Naive B cell (primary cell): ENCODE measurements around the gene ATP10B. TPM values are rescaled to one million over a fixed set of nuclear protein-coding genes. Genes with fewer than 3 reads are reported as not detected.

Source experiments
- ATAC-seq, 2 donors: fragments of 150-1000 bp; cut with Tn5 transposase; 2 replicates each; pipeline ENCODE4 v1.10.0; 2021; ENCODE audit warnings: low read depth in 2 of 2, mild to moderate bottlenecking in 2 of 2, moderate library complexity in 2 of 2
- DNase-seq: peaks from one replicate; pipeline ENCODE4 v3.0.0; 2022
- H3K27ac Mint-ChIP-seq, 6 donors: one replicate each; pipeline ENCODE4 v1.8.0; 2020 to 2022; ENCODE audit warnings: mild to moderate bottlenecking in 6 of 6, mixed read lengths in 6 of 6, moderate library complexity in 5 of 6, inconsistent platforms in 2 of 6
- H3K27me3 Mint-ChIP-seq, 3 donors: one replicate each; pipeline ENCODE4 v1.8.0; 2021 to 2022; ENCODE audit warnings: mixed read lengths in 3 of 3, mild to moderate bottlenecking in 1 of 3
- H3K36me3 Mint-ChIP-seq, 2 donors: one replicate each; pipeline ENCODE4 v1.8.0; 2020 to 2022; ENCODE audit warnings: mixed read lengths in 2 of 2, inconsistent platforms in 1 of 2, mild to moderate bottlenecking in 1 of 2
- H3K4me1 Mint-ChIP-seq, 3 donors: one replicate each; pipeline ENCODE4 v1.8.0; 2020 to 2022; ENCODE audit warnings: mixed read lengths in 3 of 3, inconsistent platforms in 1 of 3, mild to moderate bottlenecking in 1 of 3, moderate library complexity in 1 of 3
- H3K4me3 Mint-ChIP-seq, 8 donors: one replicate each; pipeline ENCODE4 v1.8.0; 2020 to 2022; ENCODE audit warnings: mild to moderate bottlenecking in 8 of 8, mixed read lengths in 8 of 8, moderate library complexity in 8 of 8, inconsistent platforms in 2 of 8
- H3K9me3 Mint-ChIP-seq, 7 donors: one replicate each; pipeline ENCODE4 v1.8.0; 2020 to 2022; ENCODE audit warnings: mixed read lengths in 7 of 7, mild to moderate bottlenecking in 5 of 7, inconsistent platforms in 2 of 7, moderate library complexity in 1 of 7
- polyA plus RNA-seq, 6 donors: library from polyadenylated mRNA; unstranded; fragments of 300-500 nt; fragmentation: Illumina TruSeq; gene quantifications; one replicate each; pipeline ENCODE4 v1.2.3, GENCODE V29; 2021; ENCODE audit warnings: low read depth in 6 of 6

ATP10B gene
- polyA plus RNA-seq, 6 donors from 2014 or later = not detected

GRCh38 chr5:160620401-160620800, 231.6 kb downstream of the ATP10B start:
- no peak overlapping the region for H3K27ac Mint-ChIP-seq
- H3K9me3 Mint-ChIP-seq = peaks cover 0 to 4% (median 0%) of the 10 kb centered on the region in 7 donors
- no peaks in the 10 kb centered on the region for H3K4me1 Mint-ChIP-seq
- H3K4me3 Mint-ChIP-seq = no peak overlapping the region
- no peaks in the 10 kb centered on the region for H3K36me3 Mint-ChIP-seq
- DNase-seq (no peak), ATAC-seq (no peak)
- peaks cover 7 to 20% (median 9%) of the 10 kb centered on the region in 3 donors for H3K27me3 Mint-ChIP-seq

- ATAC-seq = no peak
- no peak overlapping the region for H3K27ac Mint-ChIP-seq
- no peaks in the 10 kb centered on the region for H3K36me3 Mint-ChIP-seq
- no peaks in the 10 kb centered on the region for H3K4me1 Mint-ChIP-seq
- H3K4me3 Mint-ChIP-seq = no peak overlapping the region
- H3K27me3 Mint-ChIP-seq = peaks cover 7 to 16% (median 9%) of the 10 kb centered on the region in 3 donors
- no peak for DNase-seq
- H3K9me3 Mint-ChIP-seq = peaks cover 0 to 4% (median 0%) of the 10 kb centered on the region in 7 donors
Measured at GRCh38 chr5:160619381-160619780, 232.6 kb downstream of the ATP10B start.

- Mint-ChIP-seq H3K9me3 (peaks cover 0 to 4% (median 0%) of the 10 kb centered on the region in 7 donors), H3K4me3 (no peak overlapping the region), H3K4me1 (no peaks in the 10 kb centered on the region), H3K27ac (no peak overlapping the region), H3K36me3 (no peaks in the 10 kb centered on the region), H3K27me3 (peaks cover 7 to 14% (median 9%) of the 10 kb centered on the region in 3 donors)
- ATAC-seq (no peak), DNase-seq (no peak)
Measured at GRCh38 chr5:160618286-160618685, 233.7 kb downstream of the ATP10B start.

GRCh38 chr5:160616712-160617497, 235.1 kb downstream of the ATP10B start:
- no peak overlapping the region for H3K27ac Mint-ChIP-seq
- DNase-seq (no peak), ATAC-seq (no peak)
- H3K36me3 Mint-ChIP-seq = no peaks in the 10 kb centered on the region
- H3K4me1 Mint-ChIP-seq = no peaks in the 10 kb centered on the region
- no peaks in the 10 kb centered on the region for H3K9me3 Mint-ChIP-seq
- peaks cover 4 to 7% (median 7%) of the 10 kb centered on the region in 3 donors for H3K27me3 Mint-ChIP-seq
- no peak overlapping the region for H3K4me3 Mint-ChIP-seq

- Mint-ChIP-seq H3K4me1 (no peaks in the 10 kb centered on the region), H3K27me3 (peaks cover 0 to 8% (median 7%) of the 10 kb centered on the region in 3 donors), H3K9me3 (peaks cover 0 to 4% (median 0%) of the 10 kb centered on the region in 7 donors), H3K4me3 (no peak overlapping the region), H3K36me3 (no peaks in the 10 kb centered on the region), H3K27ac (peak overlapping the region in 2 of 6 donors; percentile 47 to 71)
- no peak for DNase-seq
- no peak for ATAC-seq
Measured at GRCh38 chr5:160614136-160614535, 237.9 kb downstream of the ATP10B start.

- no peaks in the 10 kb centered on the region for H3K36me3 Mint-ChIP-seq
- no peak overlapping the region for H3K27ac Mint-ChIP-seq
- H3K4me1 Mint-ChIP-seq = no peaks in the 10 kb centered on the region
- no peak overlapping the region for H3K4me3 Mint-ChIP-seq
- no peaks in the 10 kb centered on the region for H3K27me3 Mint-ChIP-seq
- ATAC-seq (no peak), DNase-seq (no peak)
- peaks cover 0 to 4% (median 0%) of the 10 kb centered on the region in 7 donors for H3K9me3 Mint-ChIP-seq
Measured at GRCh38 chr5:160605266-160605665, 246.7 kb downstream of the ATP10B start.

- ATAC-seq (no peak), DNase-seq (no peak)
- H3K36me3 Mint-ChIP-seq = no peaks in the 10 kb centered on the region
- no peak overlapping the region for H3K27ac Mint-ChIP-seq
- no peaks in the 10 kb centered on the region for H3K4me1 Mint-ChIP-seq
- no peak overlapping the region for H3K4me3 Mint-ChIP-seq
- H3K9me3 Mint-ChIP-seq = peaks cover 0 to 3% (median 0%) of the 10 kb centered on the region in 7 donors
- H3K27me3 Mint-ChIP-seq = no peaks in the 10 kb centered on the region
Measured at GRCh38 chr5:160604484-160604883, 247.5 kb downstream of the ATP10B start.

- no peak overlapping the region for H3K4me3 Mint-ChIP-seq
- no peaks in the 10 kb centered on the region for H3K36me3 Mint-ChIP-seq
- H3K27ac Mint-ChIP-seq = no peak overlapping the region
- ATAC-seq (no peak), DNase-seq (no peak)
- no peaks in the 10 kb centered on the region for H3K4me1 Mint-ChIP-seq
- no peaks in the 10 kb centered on the region for H3K27me3 Mint-ChIP-seq
- H3K9me3 Mint-ChIP-seq = peaks cover 0 to 4% (median 0%) of the 10 kb centered on the region in 7 donors
Measured at GRCh38 chr5:160602744-160603143, 249.3 kb downstream of the ATP10B start.

GRCh38 chr5:160601046-160601445, 251.0 kb downstream of the ATP10B start:
- DNase-seq (no peak), ATAC-seq (no peak)
- Mint-ChIP-seq H3K27me3 (no peaks in the 10 kb centered on the region), H3K27ac (no peak overlapping the region), H3K36me3 (no peaks in the 10 kb centered on the region), H3K4me3 (no peak overlapping the region), H3K9me3 (peaks cover 0 to 7% (median 0%) of the 10 kb centered on the region in 7 donors), H3K4me1 (no peaks in the 10 kb centered on the region)

GRCh38 chr5:160573318-160573717, 278.7 kb downstream of the ATP10B start:
- ATAC-seq (no peak), DNase-seq (no peak)
- Mint-ChIP-seq H3K4me3 (no peak overlapping the region), H3K4me1 (no peaks in the 10 kb centered on the region), H3K27ac (no peak overlapping the region), H3K36me3 (no peaks in the 10 kb centered on the region), H3K9me3 (peaks cover 0 to 6% (median 2%) of the 10 kb centered on the region in 7 donors), H3K27me3 (peaks cover 0 to 9% (median 4%) of the 10 kb centered on the region in 3 donors)

- no peaks in the 10 kb centered on the region for H3K4me1 Mint-ChIP-seq
- H3K36me3 Mint-ChIP-seq = no peaks in the 10 kb centered on the region
- no peak overlapping the region for H3K27ac Mint-ChIP-seq
- H3K4me3 Mint-ChIP-seq = no peak overlapping the region
- ATAC-seq = no peak
- peaks cover 0 to 2% (median 0%) of the 10 kb centered on the region in 7 donors for H3K9me3 Mint-ChIP-seq
- no peaks in the 10 kb centered on the region for H3K27me3 Mint-ChIP-seq
- no peak for DNase-seq
Measured at GRCh38 chr5:160567031-160567705, 284.8 kb downstream of the ATP10B start.

GRCh38 chr5:160565376-160565775, 286.6 kb downstream of the ATP10B start:
- H3K27me3 Mint-ChIP-seq = no peaks in the 10 kb centered on the region
- no peak overlapping the region for H3K27ac Mint-ChIP-seq
- no peaks in the 10 kb centered on the region for H3K4me1 Mint-ChIP-seq
- no peak for DNase-seq
- H3K9me3 Mint-ChIP-seq = peaks cover 0 to under 1% (median 0%) of the 10 kb centered on the region in 7 donors
- ATAC-seq = no peak
- H3K36me3 Mint-ChIP-seq = no peaks in the 10 kb centered on the region
- H3K4me3 Mint-ChIP-seq = no peak overlapping the region

GRCh38 chr5:160556846-160557245, 295.2 kb downstream of the ATP10B start:
- no peaks in the 10 kb centered on the region for H3K4me1 Mint-ChIP-seq
- no peak overlapping the region for H3K4me3 Mint-ChIP-seq
- H3K9me3 Mint-ChIP-seq = no peaks in the 10 kb centered on the region
- DNase-seq (no peak), ATAC-seq (no peak)
- H3K27me3 Mint-ChIP-seq = no peaks in the 10 kb centered on the region
- no peak overlapping the region for H3K27ac Mint-ChIP-seq
- H3K36me3 Mint-ChIP-seq = no peaks in the 10 kb centered on the region
